CD4-positive, alpha-beta T cell treated with Interleukin-12 subunit alpha and Interleukin-12 subunit beta, for 1 hour (primary cell): ENCODE results near the gene MIPEP.
"Not testable (repeated sequence)": the region's sequence is repeated elsewhere in the genome, so short reads cannot be mapped to it uniquely, and the experiment has no call there.

ENCODE experiments used
- DNase-seq: peaks from one replicate; pipeline ENCODE4 v3.0.0-alpha.2; 2020

MIPEP gene

DNA sequence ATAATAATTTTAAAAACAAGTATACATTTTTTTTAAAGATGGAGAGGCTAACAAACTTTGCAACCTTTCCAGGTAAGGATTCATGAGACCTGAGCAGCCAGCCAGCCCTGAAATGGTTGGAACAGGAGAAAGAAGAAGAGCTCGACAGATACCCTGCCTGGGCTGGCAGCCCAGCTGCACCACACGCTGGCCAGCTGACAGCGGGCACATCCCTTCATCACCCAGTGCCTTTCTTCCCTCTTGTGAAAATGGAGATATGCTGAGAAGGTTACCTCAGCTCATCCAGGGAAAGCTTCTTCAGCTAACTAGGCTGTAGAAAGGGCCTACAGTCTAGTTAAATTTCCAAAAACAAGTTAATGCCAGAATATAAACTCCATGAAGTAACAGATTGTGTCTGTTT, 4.8 kb downstream of the MIPEP start:
- not testable (repeated sequence) for DNase-seq

DNA sequence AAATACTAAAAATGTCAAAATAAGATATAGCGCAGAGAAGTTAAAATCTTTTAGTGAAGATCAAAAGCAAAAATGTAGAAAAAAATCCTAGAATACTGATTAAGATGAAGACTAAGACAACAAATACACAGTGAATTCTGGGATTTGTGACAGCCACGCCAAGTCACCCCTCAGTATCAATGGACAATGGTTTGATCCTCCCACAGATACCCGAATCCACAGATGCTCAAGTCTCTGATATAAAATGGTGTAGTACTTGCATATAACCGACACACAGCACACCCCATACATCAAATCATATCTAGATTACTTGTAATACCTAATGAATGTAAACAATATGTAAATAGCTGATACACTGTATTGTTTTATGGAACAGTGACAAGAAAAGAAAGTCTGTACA, 5.9 kb downstream of the MIPEP start:
- no peak for DNase-seq

DNA sequence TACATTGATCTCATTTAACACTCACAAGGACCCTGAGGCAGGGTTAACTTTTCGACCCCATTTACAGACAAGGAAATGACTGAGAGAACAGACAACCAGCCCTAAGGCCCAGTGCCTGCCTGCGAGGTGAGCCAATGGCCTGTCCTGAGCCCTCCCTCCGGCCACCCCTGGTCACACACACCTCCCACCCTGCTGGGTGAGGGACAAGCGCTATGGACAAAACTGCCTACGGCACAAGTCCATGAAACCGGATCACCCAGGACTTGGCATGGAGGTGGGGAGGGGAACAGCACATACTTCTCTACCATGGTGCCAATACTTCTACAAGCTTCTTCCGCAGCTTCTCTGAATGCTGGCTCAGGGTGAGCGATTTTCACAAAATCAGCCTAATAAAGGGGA, 7.8 kb downstream of the MIPEP start:
- DNase-seq = not testable (repeated sequence)

GRCh38 chr13:23880493-23881401, 8.5 kb downstream of the MIPEP start:
- DNase-seq = not testable (repeated sequence)

GRCh38 chr13:23877286-23877685, 11.9 kb downstream of the MIPEP start:
- no peak for DNase-seq

- no peak for DNase-seq
Measured at GRCh38 chr13:23876265-23876664, 12.9 kb downstream of the MIPEP start.

GRCh38 chr13:23871616-23872220, 17.5 kb downstream of the MIPEP start:
- peak; percentile 27 for DNase-seq

DNA sequence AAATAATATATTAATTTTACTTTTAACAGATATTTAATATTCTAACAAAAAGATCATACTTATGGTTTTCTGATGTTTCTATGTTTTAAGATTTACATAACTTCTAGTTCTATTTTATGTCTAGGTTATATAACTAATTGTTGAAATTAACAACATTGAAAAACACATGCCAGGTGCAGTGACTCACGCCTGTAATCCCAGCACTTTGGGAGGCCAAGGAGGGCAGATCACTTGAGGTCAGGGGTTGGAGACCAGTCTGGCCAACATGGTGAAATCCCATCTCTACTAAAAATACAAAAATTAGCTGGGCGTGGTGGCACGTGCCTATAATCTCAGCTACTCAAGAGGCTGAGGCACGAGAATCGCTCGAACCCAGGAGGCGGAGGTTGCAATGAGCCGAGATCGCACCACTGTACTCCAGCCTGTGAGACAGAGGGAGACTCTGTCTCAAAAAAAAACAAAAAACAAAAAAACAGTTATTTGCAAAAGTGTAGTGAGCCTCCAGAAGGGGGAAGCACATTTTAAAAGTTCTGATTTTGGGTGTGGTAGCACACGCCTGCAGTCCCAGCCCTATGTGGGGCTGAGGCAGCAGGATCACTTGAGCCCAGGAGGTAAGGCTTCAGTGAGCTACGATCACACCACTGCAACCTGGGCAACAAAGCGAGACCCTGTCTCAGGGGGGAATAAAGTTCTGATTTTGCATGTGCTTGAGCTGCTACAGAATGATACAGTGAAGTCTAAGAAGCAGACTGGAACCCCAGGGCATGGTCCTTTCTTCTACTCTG, 18.7 kb downstream of the MIPEP start:
- no peak for DNase-seq

GRCh38 chr13:23868521-23868920, 20.7 kb downstream of the MIPEP start:
- no peak for DNase-seq

- DNase-seq = no peak
Measured at GRCh38 chr13:23867027-23867491, 22.1 kb downstream of the MIPEP start.

GRCh38 chr13:23866420-23867026, 22.7 kb downstream of the MIPEP start:
- no peak for DNase-seq

GRCh38 chr13:23865906-23866305, 23.3 kb downstream of the MIPEP start:
- no peak for DNase-seq

DNA sequence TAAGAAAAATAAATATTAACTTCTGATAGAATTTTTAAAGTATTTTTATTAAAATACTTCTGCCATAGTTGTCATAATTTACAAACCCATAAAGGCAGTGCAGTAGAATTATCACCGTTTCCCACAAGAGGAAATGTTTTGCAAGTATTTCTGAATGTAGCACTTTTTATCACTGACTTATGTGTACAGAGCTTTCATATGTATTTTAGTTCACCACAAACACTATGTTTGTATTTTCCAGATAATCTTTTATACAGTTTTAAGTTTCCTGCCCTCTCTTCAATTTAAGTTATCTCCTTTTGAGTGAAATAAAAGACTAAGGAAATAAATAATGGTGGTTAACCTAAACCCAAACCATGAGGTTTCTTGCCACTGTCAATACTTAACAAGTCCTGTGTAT, 24.2 kb downstream of the MIPEP start:
- DNase-seq = no peak

- no peak for DNase-seq
Measured at GRCh38 chr13:23861310-23861709, 27.9 kb downstream of the MIPEP start.

- DNase-seq = no peak
Measured at GRCh38 chr13:23859904-23860303, 29.3 kb downstream of the MIPEP start.

DNA sequence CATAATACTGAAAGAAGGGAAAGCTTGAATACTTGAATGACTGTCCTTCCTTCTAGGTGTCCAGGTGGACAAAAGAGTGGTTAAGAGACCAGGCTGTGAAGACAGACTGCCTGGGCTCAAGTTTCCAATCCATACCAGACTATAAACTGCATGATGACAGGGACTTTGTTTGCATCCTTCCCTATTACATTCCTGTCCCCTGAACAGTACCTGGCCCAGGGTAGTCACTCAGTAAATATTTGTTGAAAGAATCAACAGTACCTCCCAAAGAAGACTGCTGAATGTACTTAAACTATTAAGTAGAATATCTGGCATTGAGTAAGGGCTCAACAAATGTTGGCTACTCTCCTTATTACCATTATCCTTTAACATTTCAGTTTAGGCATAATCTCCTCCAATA, 29.7 kb downstream of the MIPEP start:
- DNase-seq = no peak

DNA sequence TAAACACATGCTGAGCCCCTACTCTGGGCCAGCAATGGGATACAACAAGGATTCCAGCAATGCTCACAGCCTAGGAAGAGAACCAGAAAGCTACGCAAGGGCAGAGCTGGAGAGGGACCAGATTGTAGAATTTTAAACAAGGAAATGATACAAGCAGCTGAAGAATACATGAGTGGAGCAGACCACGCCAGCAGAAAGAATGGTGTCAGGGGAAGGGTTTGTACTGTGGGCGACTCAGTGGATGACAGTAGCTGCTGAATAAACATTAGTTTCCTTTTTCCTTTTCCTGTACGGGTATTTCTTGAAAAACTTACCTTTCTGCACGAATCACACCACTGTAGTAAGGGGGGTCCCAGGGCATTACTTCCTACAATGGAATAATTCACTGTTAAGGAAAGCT, 30.7 kb downstream of the MIPEP start:
- no peak for DNase-seq

DNA sequence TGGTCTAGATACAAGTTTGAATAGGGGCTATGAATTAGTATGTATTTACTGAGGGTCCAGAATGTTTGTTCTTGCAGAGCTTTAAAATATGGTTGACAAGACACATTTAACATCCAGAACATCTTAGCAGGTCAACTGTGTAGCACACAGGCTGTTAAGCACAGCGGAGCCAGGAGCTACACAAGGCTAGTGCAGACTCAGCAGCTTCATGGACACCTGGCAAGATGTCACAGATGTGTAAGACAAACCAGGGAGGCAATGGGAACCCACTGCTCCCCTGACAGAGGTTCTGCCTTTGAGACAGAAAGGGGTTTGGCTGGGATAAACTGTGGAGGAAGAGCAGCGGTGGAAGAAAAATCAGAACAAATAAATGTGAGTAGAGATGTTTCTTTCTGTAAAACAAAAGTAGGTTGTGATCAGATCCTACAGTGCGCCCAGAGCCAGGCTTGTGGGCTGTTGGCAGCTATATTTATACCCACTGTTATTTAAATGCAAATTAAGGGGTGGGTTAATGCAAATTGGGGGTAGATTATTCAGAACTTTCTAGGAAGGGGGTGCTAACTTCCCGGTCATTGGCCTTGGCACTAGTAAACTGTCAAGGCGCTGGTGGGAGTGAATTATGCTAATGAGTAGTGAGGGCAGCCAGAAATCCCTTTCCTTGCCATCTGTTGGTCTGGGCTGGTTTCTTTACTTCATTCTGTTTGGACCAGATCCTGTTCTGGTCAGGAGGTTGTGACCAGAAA, 33.0 kb downstream of the MIPEP start:
- DNase-seq = no peak

- no peak for DNase-seq
Measured at GRCh38 chr13:23855360-23855759, 33.8 kb downstream of the MIPEP start.

DNA sequence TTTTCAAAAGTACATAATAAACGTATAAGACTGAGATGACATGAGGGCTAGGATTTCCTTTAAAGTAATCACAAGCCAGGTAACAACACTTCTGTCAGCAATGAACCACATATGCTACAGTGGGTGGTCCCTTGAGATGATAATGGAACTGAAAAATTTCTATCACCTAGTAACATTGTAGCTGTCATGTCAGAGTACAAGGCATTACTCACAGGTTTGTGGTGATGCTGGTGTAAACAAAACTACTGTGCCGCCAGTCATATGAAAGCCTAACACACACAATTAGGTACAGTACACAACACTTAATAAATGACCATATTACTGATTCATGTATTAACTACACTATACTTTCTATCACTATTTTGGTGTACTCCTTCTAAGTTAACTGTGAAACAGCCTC, 36.8 kb downstream of the MIPEP start:
- no peak for DNase-seq

- no peak for DNase-seq
Measured at GRCh38 chr13:23851106-23851505, 38.1 kb downstream of the MIPEP start.

DNA sequence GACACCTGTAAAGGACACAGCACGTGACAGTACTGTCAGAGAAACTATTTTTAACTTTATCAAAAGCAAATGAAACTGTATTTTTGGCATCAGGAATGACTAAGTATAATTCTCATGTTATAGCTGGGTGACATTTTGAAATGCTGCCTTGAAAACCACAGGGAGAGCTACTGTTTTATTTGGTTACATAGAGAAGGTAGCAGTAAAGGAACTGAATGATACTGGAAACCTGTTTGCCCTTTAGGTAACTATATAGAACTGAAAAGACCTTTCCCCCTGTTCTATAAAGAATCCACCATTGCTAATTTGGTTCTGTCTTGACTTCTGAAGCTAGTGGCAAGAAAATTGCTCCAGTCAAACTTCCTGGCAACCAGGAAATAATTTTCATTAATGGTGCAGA, 39.1 kb downstream of the MIPEP start:
- DNase-seq = no peak
